HepG2 (cell line): Measurements from ENCODE around the gene UBFD1. TPM values are rescaled to one million over a fixed set of nuclear protein-coding genes. Genes with fewer than 3 reads are reported as not detected.

ENCODE experiments used
- CAMTA2 ChIP-seq: sonication (generic); formaldehyde crosslinking; IDR thresholded peaks from 2 replicates; pipeline ENCODE4 v1.4.0; 2020; ENCODE audit warnings: mild to moderate bottlenecking, missing genetic modification reagents, borderline replicate concordance
- HMG20A ChIP-seq: IDR thresholded peaks from 2 replicates; pipeline ENCODE4 v1.6.1; 2016; ENCODE audit warnings: borderline replicate concordance
- NR2C2 ChIP-seq: sonication (generic); formaldehyde crosslinking; IDR thresholded peaks from 2 replicates; pipeline ENCODE4 v1.4.0; 2020; ENCODE audit warnings: missing genetic modification reagents, mild to moderate bottlenecking, moderate library complexity, borderline replicate concordance
- ZBTB3 ChIP-seq: sonication (generic); formaldehyde crosslinking; IDR thresholded peaks from 2 replicates; pipeline ENCODE4 v1.4.0; 2020; ENCODE audit warnings: low read depth, mild to moderate bottlenecking, moderate library complexity, missing genetic modification reagents, borderline replicate concordance
- ZNF333 ChIP-seq: sonication (generic); formaldehyde crosslinking; IDR thresholded peaks from 2 replicates; pipeline ENCODE4 v1.4.0; 2020; ENCODE audit warnings: mild to moderate bottlenecking, missing genetic modification reagents, borderline replicate concordance
- ZNF430 ChIP-seq: sonication (generic); formaldehyde crosslinking; IDR thresholded peaks from 2 replicates; pipeline ENCODE4 v1.9.0; 2021; ENCODE audit warnings: mild to moderate bottlenecking, missing genetic modification reagents
- ZNF660 ChIP-seq: sonication (generic); formaldehyde crosslinking; IDR thresholded peaks from 2 replicates; pipeline ENCODE4 v1.5.1; 2020; ENCODE audit warnings: mild to moderate bottlenecking, low read depth, missing genetic modification reagents, borderline replicate concordance
- ZNF737 ChIP-seq: sonication (generic); formaldehyde crosslinking; IDR thresholded peaks from 2 replicates; pipeline ENCODE4 v1.5.0; 2020; ENCODE audit warnings: missing genetic modification reagents, mild to moderate bottlenecking, borderline replicate concordance
- polyA plus RNA-seq, 8 experiments: library from polyadenylated mRNA; depleted of rRNA in 3 of 8; stranded (reverse) in 7 of 8; unstranded in 1 of 8; fragments of >200 nt; fragmentation: Illumina TruSeq in 4 of 8; extraction: Trizol in 4 of 8; gene quantifications; 2 replicates each; pipeline versions ENCODE4 v1.2.1 to v1.2.3, GENCODE V29; 2011 to 2016; ENCODE audit warnings: low read depth in 4 of 8, missing spikeins in 1 of 8, mixed read lengths in 1 of 8; ENCODE audit not compliant: insufficient read depth in 1 of 8
- total RNA-seq, 5 experiments: library from RNA; depleted of rRNA; stranded (reverse); fragments of >200 nt; fragmentation: Illumina TruSeq; extraction: Trizol; gene quantifications; 2 replicates each; pipeline ENCODE4 v1.2.3, GENCODE V29; 2016; ENCODE audit warnings: low read depth in 1 of 5
- TF ChIP-seq, protein P1 (sequence below): sonication (generic); formaldehyde crosslinking; IDR thresholded peaks from 2 replicates; pipeline ENCODE4 v1.4.0; 2020; ENCODE audit warnings: mild to moderate bottlenecking, missing genetic modification reagents
- TF ChIP-seq, protein P2 (sequence below): sonication (generic); formaldehyde crosslinking; IDR thresholded peaks from 2 replicates; pipeline ENCODE4 v1.8.1; 2023; ENCODE audit warnings: mild to moderate bottlenecking, moderate library complexity, missing genetic modification reagents
- TF ChIP-seq, protein P3 (sequence below): sonication (generic); formaldehyde crosslinking; IDR thresholded peaks from 2 replicates; pipeline ENCODE4 v1.8.0; 2022; ENCODE audit warnings: mild to moderate bottlenecking, missing genetic modification reagents, borderline replicate concordance
- TF ChIP-seq, protein P4 (sequence below): sonication (generic); formaldehyde crosslinking; IDR thresholded peaks from 2 replicates; pipeline ENCODE4 v1.5.0; 2020; ENCODE audit warnings: mild to moderate bottlenecking, missing genetic modification reagents
- TF ChIP-seq, protein P5 (sequence below): IDR thresholded peaks from 2 replicates; pipeline ENCODE4 v1.6.1; 2016
- TF ChIP-seq, protein P6 (sequence below): sonication (generic); formaldehyde crosslinking; IDR thresholded peaks from 2 replicates; pipeline ENCODE4 v1.5.1; 2020; ENCODE audit warnings: mild to moderate bottlenecking, moderate library complexity, missing genetic modification reagents
- TF ChIP-seq, protein P7 (sequence below): sonication (generic); formaldehyde crosslinking; IDR thresholded peaks from 2 replicates; pipeline ENCODE4 v1.4.0; 2020; ENCODE audit warnings: missing genetic modification reagents, borderline replicate concordance

The UBFD1 gene
- total and polyA plus RNA-seq, 2 of the 13 experiments (the other 11 are each of a cell fraction or from before 2014, with no cell fraction given), result 100 to 111 TPM

DNA sequence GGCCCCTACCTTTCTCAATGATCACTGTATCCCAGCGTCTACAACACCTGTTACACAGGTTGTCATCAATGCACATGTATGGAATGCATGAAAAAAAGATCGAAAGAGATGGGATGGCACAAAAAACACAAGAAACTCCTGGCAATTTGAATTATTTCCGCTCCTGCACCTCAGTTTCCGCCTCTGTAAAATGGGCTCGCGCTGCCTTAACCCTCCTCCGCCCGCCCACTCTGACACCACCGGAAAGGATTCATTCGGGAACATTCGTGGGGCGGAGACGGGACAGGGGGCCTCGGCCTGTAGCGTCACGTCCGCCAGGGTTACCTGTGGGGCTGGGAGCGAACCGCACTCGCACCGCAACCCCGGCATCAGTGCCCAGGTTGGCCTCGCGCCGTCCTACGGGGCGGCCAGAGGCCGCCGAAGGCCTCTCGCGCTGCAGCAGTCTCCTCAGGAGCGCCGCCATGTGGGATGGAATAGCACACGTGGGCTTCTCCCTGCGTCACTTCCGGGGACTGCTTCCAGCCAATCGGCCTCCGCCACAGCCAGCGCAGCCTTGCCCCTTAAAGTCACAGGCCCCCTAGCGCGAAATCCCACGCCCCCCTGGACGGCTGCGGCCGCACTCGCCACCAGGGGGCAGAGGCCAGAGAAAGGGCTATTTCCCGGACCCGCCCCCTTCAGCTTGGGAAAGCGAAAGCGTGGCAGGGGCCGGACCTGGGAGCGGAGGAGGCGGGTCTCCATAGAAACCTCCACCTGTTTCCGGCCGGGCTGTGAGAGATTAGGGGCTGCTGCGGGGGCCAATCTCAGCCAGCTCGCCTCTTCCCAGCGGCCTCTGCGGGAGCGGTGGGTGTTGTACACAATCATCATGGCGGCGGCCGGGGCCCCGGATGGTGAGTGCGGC lies at the start of gene UBFD1, which contains the start of gene EARS2 (continued):
- TF ChIP-seq CAMTA2 (CRISPR knock-in tag) (peak; percentile 93), ZBTB3 (CRISPR knock-in tag) (peak; percentile 89), ZNF430 (peak; percentile 96), ZNF737 (CRISPR knock-in tag) (no peak; the same call in 1 of the 2 replicates), ZNF660 (CRISPR knock-in tag) (no peak), NR2C2 (CRISPR knock-in tag) (peak; percentile 97), ZNF333 (peak; percentile 92; the same call in 1 of the 2 replicates), HMG20A (CRISPR knock-in tag) (peak; percentile 36; the same call in 1 of the 2 replicates)
- TF ChIP-seq, protein P1, sequence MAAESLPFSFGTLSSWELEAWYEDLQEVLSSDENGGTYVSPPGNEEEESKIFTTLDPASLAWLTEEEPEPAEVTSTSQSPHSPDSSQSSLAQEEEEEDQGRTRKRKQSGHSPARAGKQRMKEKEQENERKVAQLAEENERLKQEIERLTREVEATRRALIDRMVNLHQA, result no peak
- TF ChIP-seq, protein P2, sequence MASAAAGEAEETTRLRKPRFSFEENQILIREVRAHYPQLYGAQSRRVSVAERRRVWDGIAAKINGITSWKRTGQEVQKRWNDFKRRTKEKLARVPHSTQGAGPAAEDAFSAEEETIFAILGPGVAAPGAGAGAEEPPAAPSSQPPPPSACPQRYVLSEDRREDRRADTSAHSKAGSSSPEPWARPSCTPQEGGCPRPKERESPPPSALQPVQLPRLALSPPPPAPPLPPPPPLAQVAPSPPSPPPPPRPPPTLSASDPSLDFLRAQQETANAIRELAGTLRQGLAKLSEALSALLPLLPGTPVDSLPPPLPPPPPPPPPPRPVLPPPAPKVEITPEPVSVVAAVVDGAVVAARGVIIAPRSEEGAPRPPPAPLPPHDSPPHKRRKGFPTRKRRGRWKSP, result peak; percentile 93
- TF ChIP-seq, protein P3, sequence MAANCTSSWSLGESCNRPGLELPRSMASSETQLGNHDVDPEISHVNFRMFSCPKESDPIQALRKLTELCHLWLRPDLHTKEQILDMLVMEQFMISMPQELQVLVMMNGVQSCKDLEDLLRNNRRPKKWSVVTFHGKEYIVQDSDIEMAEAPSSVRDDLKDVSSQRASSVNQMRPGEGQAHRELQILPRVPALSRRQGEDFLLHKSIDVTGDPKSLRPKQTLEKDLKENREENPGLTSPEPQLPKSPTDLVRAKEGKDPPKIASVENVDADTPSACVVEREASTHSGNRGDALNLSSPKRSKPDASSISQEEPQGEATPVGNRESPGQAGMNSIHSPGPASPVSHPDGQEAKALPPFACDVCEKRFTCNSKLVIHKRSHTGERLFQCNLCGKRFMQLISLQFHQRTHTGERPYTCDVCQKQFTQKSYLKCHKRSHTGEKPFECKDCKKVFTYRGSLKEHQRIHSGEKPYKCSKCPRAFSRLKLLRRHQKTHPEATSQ (CRISPR knock-in tag), result peak; percentile 93
- TF ChIP-seq, protein P4, sequence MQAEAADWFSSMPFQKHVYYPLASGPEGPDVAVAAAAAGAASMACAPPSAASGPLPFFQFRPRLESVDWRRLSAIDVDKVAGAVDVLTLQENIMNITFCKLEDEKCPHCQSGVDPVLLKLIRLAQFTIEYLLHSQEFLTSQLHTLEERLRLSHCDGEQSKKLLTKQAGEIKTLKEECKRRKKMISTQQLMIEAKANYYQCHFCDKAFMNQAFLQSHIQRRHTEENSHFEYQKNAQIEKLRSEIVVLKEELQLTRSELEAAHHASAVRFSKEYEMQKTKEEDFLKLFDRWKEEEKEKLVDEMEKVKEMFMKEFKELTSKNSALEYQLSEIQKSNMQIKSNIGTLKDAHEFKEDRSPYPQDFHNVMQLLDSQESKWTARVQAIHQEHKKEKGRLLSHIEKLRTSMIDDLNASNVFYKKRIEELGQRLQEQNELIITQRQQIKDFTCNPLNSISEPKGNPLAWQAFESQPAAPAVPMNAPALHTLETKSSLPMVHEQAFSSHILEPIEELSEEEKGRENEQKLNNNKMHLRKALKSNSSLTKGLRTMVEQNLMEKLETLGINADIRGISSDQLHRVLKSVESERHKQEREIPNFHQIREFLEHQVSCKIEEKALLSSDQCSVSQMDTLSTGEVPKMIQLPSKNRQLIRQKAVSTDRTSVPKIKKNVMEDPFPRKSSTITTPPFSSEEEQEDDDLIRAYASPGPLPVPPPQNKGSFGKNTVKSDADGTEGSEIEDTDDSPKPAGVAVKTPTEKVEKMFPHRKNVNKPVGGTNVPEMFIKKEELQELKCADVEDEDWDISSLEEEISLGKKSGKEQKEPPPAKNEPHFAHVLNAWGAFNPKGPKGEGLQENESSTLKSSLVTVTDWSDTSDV (CRISPR knock-in tag), result peak; percentile 62
- TF ChIP-seq, protein P5, sequence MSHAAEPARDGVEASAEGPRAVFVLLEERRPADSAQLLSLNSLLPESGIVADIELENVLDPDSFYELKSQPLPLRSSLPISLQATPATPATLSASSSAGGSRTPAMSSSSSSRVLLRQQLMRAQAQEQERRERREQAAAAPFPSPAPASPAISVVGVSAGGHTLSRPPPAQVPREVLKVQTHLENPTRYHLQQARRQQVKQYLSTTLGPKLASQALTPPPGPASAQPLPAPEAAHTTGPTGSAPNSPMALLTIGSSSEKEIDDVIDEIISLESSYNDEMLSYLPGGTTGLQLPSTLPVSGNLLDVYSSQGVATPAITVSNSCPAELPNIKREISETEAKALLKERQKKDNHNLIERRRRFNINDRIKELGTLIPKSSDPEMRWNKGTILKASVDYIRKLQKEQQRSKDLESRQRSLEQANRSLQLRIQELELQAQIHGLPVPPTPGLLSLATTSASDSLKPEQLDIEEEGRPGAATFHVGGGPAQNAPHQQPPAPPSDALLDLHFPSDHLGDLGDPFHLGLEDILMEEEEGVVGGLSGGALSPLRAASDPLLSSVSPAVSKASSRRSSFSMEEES (CRISPR knock-in tag), result peak; percentile 62
- TF ChIP-seq, protein P6, sequence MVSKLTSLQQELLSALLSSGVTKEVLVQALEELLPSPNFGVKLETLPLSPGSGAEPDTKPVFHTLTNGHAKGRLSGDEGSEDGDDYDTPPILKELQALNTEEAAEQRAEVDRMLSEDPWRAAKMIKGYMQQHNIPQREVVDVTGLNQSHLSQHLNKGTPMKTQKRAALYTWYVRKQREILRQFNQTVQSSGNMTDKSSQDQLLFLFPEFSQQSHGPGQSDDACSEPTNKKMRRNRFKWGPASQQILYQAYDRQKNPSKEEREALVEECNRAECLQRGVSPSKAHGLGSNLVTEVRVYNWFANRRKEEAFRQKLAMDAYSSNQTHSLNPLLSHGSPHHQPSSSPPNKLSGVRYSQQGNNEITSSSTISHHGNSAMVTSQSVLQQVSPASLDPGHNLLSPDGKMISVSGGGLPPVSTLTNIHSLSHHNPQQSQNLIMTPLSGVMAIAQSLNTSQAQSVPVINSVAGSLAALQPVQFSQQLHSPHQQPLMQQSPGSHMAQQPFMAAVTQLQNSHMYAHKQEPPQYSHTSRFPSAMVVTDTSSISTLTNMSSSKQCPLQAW (CRISPR knock-in tag), result peak; percentile 96
- TF ChIP-seq, protein P7, sequence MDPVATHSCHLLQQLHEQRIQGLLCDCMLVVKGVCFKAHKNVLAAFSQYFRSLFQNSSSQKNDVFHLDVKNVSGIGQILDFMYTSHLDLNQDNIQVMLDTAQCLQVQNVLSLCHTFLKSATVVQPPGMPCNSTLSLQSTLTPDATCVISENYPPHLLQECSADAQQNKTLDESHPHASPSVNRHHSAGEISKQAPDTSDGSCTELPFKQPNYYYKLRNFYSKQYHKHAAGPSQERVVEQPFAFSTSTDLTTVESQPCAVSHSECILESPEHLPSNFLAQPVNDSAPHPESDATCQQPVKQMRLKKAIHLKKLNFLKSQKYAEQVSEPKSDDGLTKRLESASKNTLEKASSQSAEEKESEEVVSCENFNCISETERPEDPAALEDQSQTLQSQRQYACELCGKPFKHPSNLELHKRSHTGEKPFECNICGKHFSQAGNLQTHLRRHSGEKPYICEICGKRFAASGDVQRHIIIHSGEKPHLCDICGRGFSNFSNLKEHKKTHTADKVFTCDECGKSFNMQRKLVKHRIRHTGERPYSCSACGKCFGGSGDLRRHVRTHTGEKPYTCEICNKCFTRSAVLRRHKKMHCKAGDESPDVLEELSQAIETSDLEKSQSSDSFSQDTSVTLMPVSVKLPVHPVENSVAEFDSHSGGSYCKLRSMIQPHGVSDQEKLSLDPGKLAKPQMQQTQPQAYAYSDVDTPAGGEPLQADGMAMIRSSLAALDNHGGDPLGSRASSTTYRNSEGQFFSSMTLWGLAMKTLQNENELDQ (CRISPR knock-in tag), result no peak
